Measurements from ENCODE around the gene SPRR5. TPM values are rescaled to one million over a fixed set of nuclear protein-coding genes. Genes with fewer than 3 reads are reported as not detected.

SPRR5 gene
- total and polyA plus RNA-seq, 7 donors: not detected

GRCh38 chr1:152904688-152905440 is 42.1 kb upstream of the SPRR5 start:
- no peaks in the 10 kb centered on the region for H3K36me3 ChIP-seq (ENCODE audit: insufficient read depth in 1 of 2, low read depth in 1 of 2)
- H3K4me3 ChIP-seq: no peak overlapping the region
- no peak for ATAC-seq
- no peaks in the 10 kb centered on the region for H3K9me3 ChIP-seq
- peaks cover 0 to 4% (median 1%) of the 10 kb centered on the region in 3 donors for H3K27me3 ChIP-seq (ENCODE audit: insufficient read depth in 3 of 3, low read length in 2 of 3)
- no peak for TF ChIP-seq CTCF (IDR thresholded peaks at IDR 0.05)
- no peak for DNase-seq
- intact Hi-C loops (cut with DNase I): no loop called here
- 76% methylated on average over 7 of the region's 7 CpGs for WGBS, 3 donors
- no peak overlapping the region for H3K27ac ChIP-seq
- no peaks in the 10 kb centered on the region for H3K4me1 ChIP-seq

- intact Hi-C loops (cut with DNase I): no loop called here
- ATAC-seq: no peak
- 46 to 61% (median 47%) methylated on average over 5 of the region's 5 CpGs for WGBS, 3 donors
- Histone ChIP-seq H3K27ac (no peak overlapping the region), H3K27me3 (ENCODE audit: insufficient read depth in 3 of 3, low read length in 2 of 3) (peaks cover 0 to 4% (median 0%) of the 10 kb centered on the region in 3 donors), H3K4me1 (no peaks in the 10 kb centered on the region), H3K9me3 (no peaks in the 10 kb centered on the region), H3K36me3 (ENCODE audit: insufficient read depth in 1 of 2, low read depth in 1 of 2) (no peaks in the 10 kb centered on the region), H3K4me3 (no peak overlapping the region)
- no peak for TF ChIP-seq CTCF (IDR thresholded peaks at IDR 0.05)
- DNase-seq: no peak
Measured at GRCh38 chr1:152906023-152906565, 40.9 kb upstream of the SPRR5 start.

GRCh38 chr1:152907686-152908601 is 39.1 kb upstream of the SPRR5 start, which contains the start of gene IVL:
IVL (plus strand) TSS chr1:152908546; CDS start chr1:152909798, 1,252 bp downstream.
- H3K27ac ChIP-seq: no peak within 1 kb of the TSS
- DNase-seq (no peak), ATAC-seq (no peak)
- H3K9me3 ChIP-seq: no peaks in the 10 kb centered on the region
- H3K27me3 ChIP-seq (ENCODE audit: insufficient read depth in 3 of 3, low read length in 2 of 3): peaks cover 0 to 4% (median 0%) of the 10 kb centered on the region in 3 donors
- no peak for TF ChIP-seq CTCF (IDR thresholded peaks at IDR 0.05)
- H3K36me3 ChIP-seq (ENCODE audit: insufficient read depth in 1 of 2, low read depth in 1 of 2): no peaks in the 10 kb centered on the region
- WGBS, 3 donors: 60 to 66% (median 63%) methylated on average over 4 of the region's 4 CpGs
- intact Hi-C loops (cut with DNase I): no loop called here
- H3K4me3 ChIP-seq: no peak within 1 kb of the TSS
- H3K4me1 ChIP-seq: no peaks in the 10 kb centered on the region

- Histone ChIP-seq H3K36me3 (ENCODE audit: insufficient read depth in 1 of 2, low read depth in 1 of 2) (no peaks in the 10 kb centered on the region), H3K4me1 (no peaks in the 10 kb centered on the region), H3K9me3 (no peaks in the 10 kb centered on the region), H3K27ac (no peak overlapping the region), H3K27me3 (ENCODE audit: insufficient read depth in 3 of 3, low read length in 2 of 3) (peaks cover 0 to 4% (median 0%) of the 10 kb centered on the region in 3 donors), H3K4me3 (no peak overlapping the region)
- ATAC-seq: no peak
- DNase-seq: no peak
- intact Hi-C loops (cut with DNase I): no loop called here
- WGBS, 3 donors: 84 to 85% (median 85%) methylated on average over 3 of the region's 3 CpGs
- no peak for TF ChIP-seq CTCF (IDR thresholded peaks at IDR 0.05)
Measured at GRCh38 chr1:152909206-152909605, 37.8 kb upstream of the SPRR5 start.
